ENCODE data around the gene IL1RAPL2. TPM values are rescaled to one million over a fixed set of nuclear protein-coding genes. Genes with fewer than 3 reads are reported as not detected.

The IL1RAPL2 gene
- total RNA-seq, 4 donors from 2014 or later, result not detected

DNA sequence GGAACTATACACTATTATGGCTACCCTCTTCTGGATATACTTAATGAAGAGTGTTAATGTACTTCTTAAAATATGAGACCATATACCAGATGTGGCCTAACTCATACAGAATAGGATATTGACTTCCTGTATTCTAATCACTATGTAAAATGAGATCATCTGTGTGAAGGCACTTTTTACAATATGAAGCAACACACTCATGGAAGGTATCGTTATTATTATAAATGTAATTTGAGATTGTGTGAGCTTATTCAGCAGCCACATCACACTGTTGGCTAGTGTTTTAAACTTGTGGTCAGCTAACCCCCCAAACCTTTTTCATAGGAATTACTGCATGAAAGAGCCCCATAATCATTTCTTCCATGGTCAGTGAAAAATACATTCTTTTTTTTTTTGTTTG lies 936.3 kb downstream of the IL1RAPL2 start:
- no peaks in the 10 kb centered on the region for H3K27me3 ChIP-seq
- H3K4me3 ChIP-seq, result no peak overlapping the region
- DNase-seq (no peak), ATAC-seq (no peak)
- no peak overlapping the region for H3K27ac ChIP-seq
- in situ Hi-C loops (cut with MboI; ENCODE audit: low sequenced_read_pairs in 4 of 4) (no loop called here), intact Hi-C loops (cut with DNase I; ENCODE audit: low total_unique reads) (no loop called here)
- H3K9me3 ChIP-seq, result no peaks in the 10 kb centered on the region
- H3K36me3 ChIP-seq, result no peaks in the 10 kb centered on the region
- H3K4me1 ChIP-seq, result no peaks in the 10 kb centered on the region
- TF ChIP-seq POLR2A (IDR thresholded peaks at IDR 0.05), result no peak
- TF ChIP-seq, protein P1, sequence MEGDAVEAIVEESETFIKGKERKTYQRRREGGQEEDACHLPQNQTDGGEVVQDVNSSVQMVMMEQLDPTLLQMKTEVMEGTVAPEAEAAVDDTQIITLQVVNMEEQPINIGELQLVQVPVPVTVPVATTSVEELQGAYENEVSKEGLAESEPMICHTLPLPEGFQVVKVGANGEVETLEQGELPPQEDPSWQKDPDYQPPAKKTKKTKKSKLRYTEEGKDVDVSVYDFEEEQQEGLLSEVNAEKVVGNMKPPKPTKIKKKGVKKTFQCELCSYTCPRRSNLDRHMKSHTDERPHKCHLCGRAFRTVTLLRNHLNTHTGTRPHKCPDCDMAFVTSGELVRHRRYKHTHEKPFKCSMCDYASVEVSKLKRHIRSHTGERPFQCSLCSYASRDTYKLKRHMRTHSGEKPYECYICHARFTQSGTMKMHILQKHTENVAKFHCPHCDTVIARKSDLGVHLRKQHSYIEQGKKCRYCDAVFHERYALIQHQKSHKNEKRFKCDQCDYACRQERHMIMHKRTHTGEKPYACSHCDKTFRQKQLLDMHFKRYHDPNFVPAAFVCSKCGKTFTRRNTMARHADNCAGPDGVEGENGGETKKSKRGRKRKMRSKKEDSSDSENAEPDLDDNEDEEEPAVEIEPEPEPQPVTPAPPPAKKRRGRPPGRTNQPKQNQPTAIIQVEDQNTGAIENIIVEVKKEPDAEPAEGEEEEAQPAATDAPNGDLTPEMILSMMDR (IDR thresholded peaks at IDR 0.05 in 4 of 5, conservative IDR thresholded peaks at IDR 0.05 in 1 of 5), result no peak

DNA sequence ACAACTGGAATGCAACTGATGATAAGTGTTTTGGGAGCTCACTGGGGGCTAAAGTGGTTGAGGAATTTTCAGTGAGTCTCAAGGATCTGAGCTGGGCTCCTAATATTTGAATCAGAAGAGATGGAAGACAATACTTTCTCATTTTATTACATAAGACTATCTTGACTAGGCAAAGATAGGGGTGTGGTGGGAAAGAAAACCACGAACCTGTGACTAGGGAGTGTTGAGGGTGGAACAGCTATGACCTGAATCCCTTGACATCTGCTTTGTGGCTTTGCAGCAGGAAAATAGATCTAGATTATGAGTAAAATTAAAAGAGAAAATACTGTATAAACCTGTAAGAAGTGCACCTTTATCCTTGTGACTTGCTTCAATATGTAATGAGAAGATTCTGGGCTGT lies 949.6 kb downstream of the IL1RAPL2 start:
- H3K9me3 ChIP-seq, result no peaks in the 10 kb centered on the region
- DNase-seq (no peak), ATAC-seq (no peak)
- intact Hi-C loops (cut with DNase I; ENCODE audit: low total_unique reads), result no loop called here
- no peak overlapping the region for H3K4me3 ChIP-seq
- in situ Hi-C loops (cut with MboI; ENCODE audit: low sequenced_read_pairs in 4 of 4), result no loop called here
- H3K4me1 ChIP-seq, result no peaks in the 10 kb centered on the region
- peaks cover 0 to 8% (median 0%) of the 10 kb centered on the region in 3 donors for H3K27me3 ChIP-seq
- no peaks in the 10 kb centered on the region for H3K36me3 ChIP-seq
- TF ChIP-seq, protein P1 (IDR thresholded peaks at IDR 0.05 in 4 of 5, conservative IDR thresholded peaks at IDR 0.05 in 1 of 5), result no peak
- no peak for TF ChIP-seq POLR2A (IDR thresholded peaks at IDR 0.05)
- H3K27ac ChIP-seq, result no peak overlapping the region

DNA sequence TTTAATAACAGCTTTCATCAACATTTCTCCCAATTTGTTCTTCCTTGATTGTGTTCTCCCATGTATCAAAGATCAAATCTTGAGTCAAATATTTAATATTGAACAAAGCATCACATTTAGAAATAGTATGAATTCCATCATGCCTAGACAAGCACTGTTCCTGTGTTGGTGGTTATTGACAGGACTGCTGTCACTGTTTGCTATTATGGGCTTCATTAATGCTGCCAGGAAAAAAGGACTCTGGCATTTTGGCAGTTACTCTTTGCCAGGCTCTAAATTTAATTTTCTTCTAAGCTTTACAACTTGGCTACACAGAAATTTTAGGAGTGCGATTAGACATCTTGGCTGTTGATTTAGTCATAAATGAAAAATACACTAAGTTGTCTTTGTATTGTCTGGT lies 960.4 kb downstream of the IL1RAPL2 start:
- H3K36me3 ChIP-seq, result no peaks in the 10 kb centered on the region
- in situ Hi-C loops (cut with MboI; ENCODE audit: low sequenced_read_pairs in 4 of 4), result no loop called here
- no peak for ATAC-seq
- TF ChIP-seq POLR2A (IDR thresholded peaks at IDR 0.05), result no peak
- TF ChIP-seq, protein P1 (IDR thresholded peaks at IDR 0.05 in 4 of 5, conservative IDR thresholded peaks at IDR 0.05 in 1 of 5), result no peak
- H3K4me3 ChIP-seq, result no peak overlapping the region
- intact Hi-C loops (cut with DNase I; ENCODE audit: low total_unique reads), result no loop called here
- no peak for DNase-seq
- no peak overlapping the region for H3K27ac ChIP-seq
- no peaks in the 10 kb centered on the region for H3K27me3 ChIP-seq
- H3K9me3 ChIP-seq, result no peaks in the 10 kb centered on the region
- H3K4me1 ChIP-seq, result peaks cover 0 to 9% of the 10 kb centered on the region in 2 donors

DNA sequence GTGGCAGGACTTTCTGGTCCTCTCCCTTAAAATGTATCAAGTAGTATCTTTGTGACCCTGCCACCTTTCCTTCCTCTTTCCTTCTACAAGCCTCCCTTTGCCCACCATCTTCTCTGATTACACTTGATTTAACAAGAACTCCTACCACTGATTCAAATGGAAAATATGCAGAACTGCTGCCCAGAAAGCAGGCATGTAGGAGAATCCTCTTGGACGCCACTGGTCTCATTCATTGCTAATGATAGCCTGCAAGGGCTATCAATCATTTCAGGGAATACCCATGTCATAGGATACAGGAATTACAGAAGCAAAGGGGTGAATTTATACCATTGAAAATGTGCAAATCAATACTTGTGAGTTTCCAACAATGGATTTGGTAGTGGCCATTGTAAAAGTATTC lies 961.8 kb downstream of the IL1RAPL2 start:
- ATAC-seq (no peak), DNase-seq (no peak)
- in situ Hi-C loops (cut with MboI; ENCODE audit: low sequenced_read_pairs in 4 of 4) (no loop called here), intact Hi-C loops (cut with DNase I; ENCODE audit: low total_unique reads) (no loop called here)
- H3K4me1 ChIP-seq, result peaks cover 0 to 9% of the 10 kb centered on the region in 2 donors
- no peak for TF ChIP-seq POLR2A (IDR thresholded peaks at IDR 0.05)
- TF ChIP-seq, protein P1 (IDR thresholded peaks at IDR 0.05 in 4 of 5, conservative IDR thresholded peaks at IDR 0.05 in 1 of 5), result no peak
- peaks cover 0 to under 1% (median 0%) of the 10 kb centered on the region in 3 donors for H3K27me3 ChIP-seq
- no peaks in the 10 kb centered on the region for H3K9me3 ChIP-seq
- no peak overlapping the region for H3K27ac ChIP-seq
- no peaks in the 10 kb centered on the region for H3K36me3 ChIP-seq
- no peak overlapping the region for H3K4me3 ChIP-seq

DNA sequence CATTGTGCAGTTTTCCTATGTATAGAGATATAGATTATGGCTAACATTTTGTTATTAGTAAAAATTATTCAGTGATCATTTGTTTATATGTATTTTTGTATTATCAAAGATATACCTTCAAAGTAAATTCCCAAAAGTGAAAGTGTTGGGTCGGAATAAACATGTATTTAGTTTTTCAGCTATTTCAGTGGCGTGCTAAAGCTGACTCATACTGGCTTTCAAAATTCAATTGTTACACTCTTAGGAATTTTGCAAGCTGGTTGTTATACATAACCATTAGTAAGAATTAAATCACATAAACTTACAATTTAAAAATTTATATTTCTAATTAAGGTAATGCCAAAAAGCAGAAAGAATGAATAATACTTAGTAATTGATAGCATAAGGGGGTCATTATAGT lies 968.0 kb downstream of the IL1RAPL2 start:
- TF ChIP-seq POLR2A (IDR thresholded peaks at IDR 0.05), result no peak
- TF ChIP-seq, protein P1 (IDR thresholded peaks at IDR 0.05 in 4 of 5, conservative IDR thresholded peaks at IDR 0.05 in 1 of 5), result no peak
- Histone ChIP-seq H3K27ac (no peak overlapping the region), H3K27me3 (peaks cover 0 to 3% (median 0%) of the 10 kb centered on the region in 3 donors), H3K36me3 (no peaks in the 10 kb centered on the region), H3K4me3 (no peak overlapping the region), H3K9me3 (no peaks in the 10 kb centered on the region), H3K4me1 (no peaks in the 10 kb centered on the region)
- intact Hi-C loops (cut with DNase I; ENCODE audit: low total_unique reads), result no loop called here
- DNase-seq (no peak), ATAC-seq (no peak)
- in situ Hi-C loops (cut with MboI; ENCODE audit: low sequenced_read_pairs in 4 of 4), result no loop called here
